Prostate gland (tissue), 2 donors: ENCODE results near the gene SERINC4. TPM values are rescaled to one million over a fixed set of nuclear protein-coding genes. Genes with fewer than 3 reads are reported as not detected.

Source experiments
- DNase-seq: peaks from one replicate; pipeline ENCODE4 v3.0.0-alpha.2; 2019; ENCODE audit warnings: low spot score
- H3K27ac ChIP-seq, 2 donors: fragments of 200-600 bp; sonication (generic); 2 replicates each; pipeline ENCODE4 v1.5.1; 2017 to 2019
- H3K27me3 ChIP-seq: fragments of 200-600 bp; sonication (generic); replicated peaks from 2 replicates; pipeline ENCODE4 v1.5.1; 2019; ENCODE audit not compliant: insufficient read depth
- H3K36me3 ChIP-seq, 2 donors: fragments of 200-600 bp; sonication (generic); 1 replicate in 1 of 2; 2 replicates in 1 of 2; pipeline versions ENCODE4 v1.5.1 to v1.8.1; 2017 to 2019
- H3K4me1 ChIP-seq: fragments of 200-600 bp; sonication (generic); replicated peaks from 2 replicates; pipeline ENCODE4 v1.5.1; 2019
- H3K4me3 ChIP-seq, 2 donors: fragments of 200-600 bp; sonication (generic); 2 replicates each; pipeline ENCODE4 v1.5.1; 2017 to 2019
- H3K9me3 ChIP-seq: fragments of 200-600 bp; sonication (generic); 2 replicates; pipeline ENCODE4 v1.5.1; 2017
- CTCF ChIP-seq, 4 experiments: fragments of 200-600 bp in 2 of 4; fragments of 450-650 bp in 2 of 4; sonication (generic) in 2 of 4; IDR thresholded peaks; 1 replicate in 3 of 4; 2 replicates in 1 of 4; pipeline ENCODE4 v1.5.1; 2016 to 2019; ENCODE audit warnings: antibody characterized with exemption in 4 of 4, mild to moderate bottlenecking in 2 of 4, moderate library complexity in 2 of 4
- POLR2A ChIP-seq: fragments of 450-650 bp; IDR thresholded peaks from one replicate; pipeline ENCODE4 v1.6.1; 2016; ENCODE audit warnings: antibody characterized with exemption, mild to moderate bottlenecking
- POLR2AphosphoS5 ChIP-seq: sonication (generic); formaldehyde crosslinking; IDR thresholded peaks from one replicate; pipeline ENCODE4 v1.6.1; 2017; ENCODE audit warnings: antibody characterized with exemption
- WGBS: methylation state at CpG from one replicate; pipeline ENCODE4 v1.1.5; 2018; 5-methylcytosine and 5-hydroxymethylcytosine counted together
- intact Hi-C: fragments of 100-400 bp; cut with DNase I; formaldehyde crosslinking; loops from one replicate; pipeline ENCODE4 v1.14.2; 2022
- total RNA-seq, 2 donors: library from RNA; depleted of rRNA; stranded (reverse); fragments of >200 nt; gene quantifications; one replicate each; pipeline ENCODE4 v1.1.0, GENCODE V29; 2016

SERINC4 gene
- total RNA-seq, 2 donors from 2014 or later, result 3.9 TPM; not detected in 1

- H3K9me3 ChIP-seq, result no peaks in the 10 kb centered on the region
- H3K4me1 ChIP-seq, result no peaks in the 10 kb centered on the region
- no peaks in the 10 kb centered on the region for H3K27me3 ChIP-seq
- TF ChIP-seq POLR2A (no peak), POLR2AphosphoS5 (no peak), CTCF (IDR thresholded peaks at IDR 0.05) (no peak)
- WGBS, result 69% methylated on average over 4 of the region's 4 CpGs
- no peak for DNase-seq
- H3K4me3 ChIP-seq, result no peak overlapping the region
- H3K36me3 ChIP-seq, result peaks cover 8 to 10% of the 10 kb centered on the region in 2 donors
- intact Hi-C loops, result loop anchor here (5.0 kb wide), 1 partner anchor 337 kb away; no protein-coding TSS in a partner anchor
- H3K27ac ChIP-seq, result no peak overlapping the region
These were observed 26.0 kb downstream of the SERINC4 start for GRCh38 chr15:43774062-43774461.

GRCh38 chr15:43772624-43773023, 27.4 kb downstream of the SERINC4 start:
- H3K27me3 ChIP-seq, result no peaks in the 10 kb centered on the region
- intact Hi-C loops, result loop anchor here (5.0 kb wide), 1 partner anchor 335 kb away; no protein-coding TSS in a partner anchor
- no peaks in the 10 kb centered on the region for H3K9me3 ChIP-seq
- H3K4me3 ChIP-seq, result no peak overlapping the region
- TF ChIP-seq CTCF (IDR thresholded peaks at IDR 0.05) (no peak), POLR2A (no peak), POLR2AphosphoS5 (no peak)
- no peak for DNase-seq
- no peak overlapping the region for H3K27ac ChIP-seq
- no peaks in the 10 kb centered on the region for H3K4me1 ChIP-seq
- H3K36me3 ChIP-seq, result peaks cover 8 to 10% of the 10 kb centered on the region in 2 donors

- no peak for DNase-seq
- 81% methylated on average over 2 of the region's 2 CpGs for WGBS
- Histone ChIP-seq H3K9me3 (no peaks in the 10 kb centered on the region), H3K4me3 (no peak overlapping the region), H3K27ac (no peak overlapping the region), H3K4me1 (no peaks in the 10 kb centered on the region), H3K36me3 (peaks cover 8 to 17% of the 10 kb centered on the region in 2 donors), H3K27me3 (no peaks in the 10 kb centered on the region)
- TF ChIP-seq POLR2A, result no peak
- no peak for TF ChIP-seq POLR2AphosphoS5
- intact Hi-C loops, result loop anchor here (5.0 kb wide), 1 partner anchor 335 kb away; no protein-coding TSS in a partner anchor
These were observed 28.2 kb downstream of the SERINC4 start for GRCh38 chr15:43771816-43772215.

- intact Hi-C loops, result loop anchor here (5.0 kb wide), 1 partner anchor 332 kb away; no protein-coding TSS in a partner anchor
- 67% methylated on average over 5 of the region's 5 CpGs for WGBS
- TF ChIP-seq CTCF (IDR thresholded peaks at IDR 0.05) (peak; percentile 27 to 65 (median 40)), POLR2A (no peak), POLR2AphosphoS5 (peak; percentile 11)
- Histone ChIP-seq H3K4me1 (no peaks in the 10 kb centered on the region), H3K36me3 (peaks cover 8 to 17% of the 10 kb centered on the region in 2 donors), H3K4me3 (no peak overlapping the region), H3K27me3 (no peaks in the 10 kb centered on the region), H3K27ac (no peak overlapping the region), H3K9me3 (no peaks in the 10 kb centered on the region)
- DNase-seq, result no peak
These were observed 30.3 kb downstream of the SERINC4 start for GRCh38 chr15:43769584-43770228.

GRCh38 chr15:43763819-43764446, 36.1 kb downstream of the SERINC4 start:
- WGBS, result 36% methylated on average over 2 of the region's 2 CpGs
- Histone ChIP-seq H3K27me3 (no peaks in the 10 kb centered on the region), H3K9me3 (no peaks in the 10 kb centered on the region), H3K36me3 (peaks cover 0 to 7% of the 10 kb centered on the region in 2 donors), H3K27ac (no peak overlapping the region), H3K4me3 (no peak overlapping the region), H3K4me1 (no peaks in the 10 kb centered on the region)
- no peak for DNase-seq
- TF ChIP-seq POLR2AphosphoS5 (no peak), POLR2A (no peak), CTCF (IDR thresholded peaks at IDR 0.05) (no peak)
- intact Hi-C loops, result no loop called here
